ENCODE results near the gene CYP3A5. TPM values are rescaled to one million over a fixed set of nuclear protein-coding genes. Genes with fewer than 3 reads are reported as not detected.
"Not testable (repeated sequence)": the region's sequence is repeated elsewhere in the genome, so short reads cannot be mapped to it uniquely, and the experiment has no call there.

CYP3A5 gene
- total RNA-seq, 1 donor, result under 0.01 TPM

GRCh38 chr7:99642027-99642426, 37.8 kb downstream of the CYP3A5 start:
- H3K27ac ChIP-seq (ENCODE audit: low read depth, low read length), result no peak overlapping the region
- no peaks in the 10 kb centered on the region for H3K36me3 ChIP-seq (ENCODE audit: insufficient read depth, low read length)
- H2AFZ ChIP-seq (ENCODE audit: low read length), result no peak overlapping the region
- DNase-seq (ENCODE audit: insufficient read length, low spot score, missing footprints), result no peak
- no peaks in the 10 kb centered on the region for H3K79me2 ChIP-seq (ENCODE audit: insufficient read depth, low read length)
- TF ChIP-seq CTCF (IDR thresholded peaks at IDR 0.05; ENCODE audit: extremely low read depth, low read depth, low read length), result no peak
- no peaks in the 10 kb centered on the region for H3K27me3 ChIP-seq (ENCODE audit: insufficient read depth, low read length)
- no peak overlapping the region for H3K4me2 ChIP-seq (ENCODE audit: insufficient read depth, low read length)
- H3K4me3 ChIP-seq (ENCODE audit: insufficient read depth, low read length), result no peak overlapping the region
- no peaks in the 10 kb centered on the region for H4K20me1 ChIP-seq (ENCODE audit: insufficient read depth, low read length)
- H3K9me3 ChIP-seq (ENCODE audit: low read depth, low read length), result no peaks in the 10 kb centered on the region
- no peaks in the 10 kb centered on the region for H3K4me1 ChIP-seq (ENCODE audit: insufficient read depth, low read length)

GRCh38 chr7:99639267-99639666, 40.5 kb downstream of the CYP3A5 start:
- no peaks in the 10 kb centered on the region for H3K79me2 ChIP-seq (ENCODE audit: insufficient read depth, low read length)
- no peaks in the 10 kb centered on the region for H3K4me1 ChIP-seq (ENCODE audit: insufficient read depth, low read length)
- H3K4me2 ChIP-seq (ENCODE audit: insufficient read depth, low read length), result no peak overlapping the region
- no peak for TF ChIP-seq CTCF (IDR thresholded peaks at IDR 0.05; ENCODE audit: extremely low read depth, low read depth, low read length)
- H3K27ac ChIP-seq (ENCODE audit: low read depth, low read length), result no peak overlapping the region
- no peak overlapping the region for H2AFZ ChIP-seq (ENCODE audit: low read length)
- H3K4me3 ChIP-seq (ENCODE audit: insufficient read depth, low read length), result no peak overlapping the region
- H3K9me3 ChIP-seq (ENCODE audit: low read depth, low read length), result no peaks in the 10 kb centered on the region
- DNase-seq (ENCODE audit: insufficient read length, low spot score, missing footprints), result no peak
- no peaks in the 10 kb centered on the region for H3K27me3 ChIP-seq (ENCODE audit: insufficient read depth, low read length)
- no peaks in the 10 kb centered on the region for H4K20me1 ChIP-seq (ENCODE audit: insufficient read depth, low read length)
- no peaks in the 10 kb centered on the region for H3K36me3 ChIP-seq (ENCODE audit: insufficient read depth, low read length)

GRCh38 chr7:99638731-99639130, 41.1 kb downstream of the CYP3A5 start:
- no peak overlapping the region for H2AFZ ChIP-seq (ENCODE audit: low read length)
- H3K27ac ChIP-seq (ENCODE audit: low read depth, low read length), result no peak overlapping the region
- H3K79me2 ChIP-seq (ENCODE audit: insufficient read depth, low read length), result no peaks in the 10 kb centered on the region
- H3K36me3 ChIP-seq (ENCODE audit: insufficient read depth, low read length), result no peaks in the 10 kb centered on the region
- H3K9me3 ChIP-seq (ENCODE audit: low read depth, low read length), result no peaks in the 10 kb centered on the region
- no peak overlapping the region for H3K4me2 ChIP-seq (ENCODE audit: insufficient read depth, low read length)
- H3K4me3 ChIP-seq (ENCODE audit: insufficient read depth, low read length), result no peak overlapping the region
- no peaks in the 10 kb centered on the region for H3K4me1 ChIP-seq (ENCODE audit: insufficient read depth, low read length)
- TF ChIP-seq CTCF (IDR thresholded peaks at IDR 0.05; ENCODE audit: extremely low read depth, low read depth, low read length), result no peak
- H4K20me1 ChIP-seq (ENCODE audit: insufficient read depth, low read length), result no peaks in the 10 kb centered on the region
- no peaks in the 10 kb centered on the region for H3K27me3 ChIP-seq (ENCODE audit: insufficient read depth, low read length)
- no peak for DNase-seq (ENCODE audit: insufficient read length, low spot score, missing footprints)

- not testable (repeated sequence) for H3K9me3 ChIP-seq (ENCODE audit: low read depth, low read length); DNase-seq (ENCODE audit: insufficient read length, low spot score, missing footprints); H3K4me2 ChIP-seq (ENCODE audit: insufficient read depth, low read length); H3K79me2 ChIP-seq (ENCODE audit: insufficient read depth, low read length); H3K27me3 ChIP-seq (ENCODE audit: insufficient read depth, low read length); H2AFZ ChIP-seq (ENCODE audit: low read length); H3K4me3 ChIP-seq (ENCODE audit: insufficient read depth, low read length); H3K36me3 ChIP-seq (ENCODE audit: insufficient read depth, low read length); H4K20me1 ChIP-seq (ENCODE audit: insufficient read depth, low read length); H3K27ac ChIP-seq (ENCODE audit: low read depth, low read length); H3K4me1 ChIP-seq (ENCODE audit: insufficient read depth, low read length)
These were observed 42.4 kb downstream of the CYP3A5 start for GRCh38 chr7:99637414-99637813.
